Measurements from ENCODE around the gene ZNRF3. TPM values are rescaled to one million over a fixed set of nuclear protein-coding genes. Genes with fewer than 3 reads are reported as not detected.
"Not testable (repeated sequence)": the region's sequence is repeated elsewhere in the genome, so short reads cannot be mapped to it uniquely, and the experiment has no call there.

The ZNRF3 gene
- total and polyA plus RNA-seq, 8 donors, result 8.8 to 30.4 (median 27.2) TPM

DNA sequence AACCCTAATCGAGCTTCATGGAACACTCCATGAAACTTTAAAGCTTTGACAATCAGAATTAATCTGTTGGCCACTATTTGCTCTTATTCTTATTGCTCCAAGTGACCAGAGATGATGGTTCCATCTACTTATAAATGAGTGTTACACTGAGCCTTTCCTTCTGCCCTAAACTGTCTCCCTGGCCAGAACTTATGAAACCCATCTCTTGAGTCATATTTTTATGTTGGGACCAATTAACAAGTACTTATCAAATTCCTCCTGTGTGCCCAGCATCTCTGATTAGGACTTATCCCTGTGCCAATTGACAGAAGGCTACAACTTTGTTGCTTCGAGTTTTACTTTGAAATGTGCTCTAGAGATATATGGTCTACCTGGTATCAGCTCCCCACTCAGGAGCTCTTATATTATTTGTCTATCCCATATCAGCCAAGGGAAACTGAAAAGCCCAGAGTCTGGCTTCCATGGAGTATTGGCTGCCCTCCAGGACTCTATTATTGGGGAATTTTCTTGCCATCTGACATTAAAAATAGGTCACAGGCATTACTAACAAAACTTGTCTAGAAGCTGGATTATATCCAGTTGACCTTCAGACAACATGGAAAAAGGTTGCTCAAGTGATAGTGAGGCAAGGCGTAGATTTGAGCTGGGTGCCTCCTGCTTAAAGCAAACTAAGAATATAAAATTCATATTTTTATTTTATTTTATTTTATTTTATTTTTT is 198.3 kb downstream of the ZNRF3 start:
- DNase-seq (peak in 2 of 4 donors; percentile 81 to 86), ATAC-seq (peak; percentile 28)
- TF ChIP-seq, protein P1, sequence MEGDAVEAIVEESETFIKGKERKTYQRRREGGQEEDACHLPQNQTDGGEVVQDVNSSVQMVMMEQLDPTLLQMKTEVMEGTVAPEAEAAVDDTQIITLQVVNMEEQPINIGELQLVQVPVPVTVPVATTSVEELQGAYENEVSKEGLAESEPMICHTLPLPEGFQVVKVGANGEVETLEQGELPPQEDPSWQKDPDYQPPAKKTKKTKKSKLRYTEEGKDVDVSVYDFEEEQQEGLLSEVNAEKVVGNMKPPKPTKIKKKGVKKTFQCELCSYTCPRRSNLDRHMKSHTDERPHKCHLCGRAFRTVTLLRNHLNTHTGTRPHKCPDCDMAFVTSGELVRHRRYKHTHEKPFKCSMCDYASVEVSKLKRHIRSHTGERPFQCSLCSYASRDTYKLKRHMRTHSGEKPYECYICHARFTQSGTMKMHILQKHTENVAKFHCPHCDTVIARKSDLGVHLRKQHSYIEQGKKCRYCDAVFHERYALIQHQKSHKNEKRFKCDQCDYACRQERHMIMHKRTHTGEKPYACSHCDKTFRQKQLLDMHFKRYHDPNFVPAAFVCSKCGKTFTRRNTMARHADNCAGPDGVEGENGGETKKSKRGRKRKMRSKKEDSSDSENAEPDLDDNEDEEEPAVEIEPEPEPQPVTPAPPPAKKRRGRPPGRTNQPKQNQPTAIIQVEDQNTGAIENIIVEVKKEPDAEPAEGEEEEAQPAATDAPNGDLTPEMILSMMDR (IDR thresholded peaks at IDR 0.05), result no peak
- no peaks in the 10 kb centered on the region for H3K9me3 ChIP-seq
- H3K4me3 ChIP-seq, result no peak overlapping the region
- peak overlapping the region in 1 of 2 donors; percentile 48 for H3K27ac ChIP-seq
- intact Hi-C loops (cut with DNase I), result no loop called here
- H3K36me3 ChIP-seq, result no peaks in the 10 kb centered on the region
- H3K4me1 ChIP-seq, result peaks cover 3 to 45% of the 10 kb centered on the region in 2 donors
- H3K27me3 ChIP-seq, result no peaks in the 10 kb centered on the region

DNA sequence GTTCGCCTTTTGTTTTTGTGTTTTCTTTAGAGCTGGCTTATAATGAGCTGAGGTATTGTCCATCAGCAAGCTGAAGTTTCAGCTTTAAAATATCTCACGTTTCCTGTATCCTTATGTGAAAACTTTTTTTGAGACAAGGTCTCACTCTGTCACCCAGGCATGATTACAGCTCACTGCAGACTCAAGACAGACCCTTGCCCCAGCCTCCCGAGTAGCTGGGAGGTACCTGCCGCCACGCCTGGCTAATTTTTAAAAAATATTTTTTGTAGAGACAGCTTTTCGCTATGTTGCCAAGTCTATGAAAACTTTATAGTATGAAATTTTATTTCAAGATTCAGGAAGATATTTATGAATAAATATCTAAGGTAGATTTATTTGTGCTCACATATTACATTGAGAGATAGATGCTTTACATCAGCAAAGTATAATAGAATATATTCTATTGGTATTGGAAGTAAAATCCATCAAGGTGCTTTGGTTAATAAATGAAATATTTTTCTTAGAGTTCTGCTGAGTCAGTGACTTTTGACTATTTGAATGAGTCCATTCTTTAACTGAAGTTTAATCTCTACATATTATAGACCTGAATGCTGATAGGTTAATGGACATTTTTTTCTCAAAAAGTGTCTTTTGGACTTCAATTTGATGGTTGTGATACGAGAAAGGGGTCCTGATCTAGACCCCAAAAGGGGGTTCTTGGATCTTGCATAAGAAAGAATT is 199.6 kb downstream of the ZNRF3 start:
- intact Hi-C loops (cut with DNase I), result no loop called here
- peaks cover 3 to 45% of the 10 kb centered on the region in 2 donors for H3K4me1 ChIP-seq
- no peak for DNase-seq
- no peaks in the 10 kb centered on the region for H3K9me3 ChIP-seq
- H3K27ac ChIP-seq, result peak overlapping the region in 1 of 2 donors; percentile 86
- no peaks in the 10 kb centered on the region for H3K27me3 ChIP-seq
- H3K4me3 ChIP-seq, result no peak overlapping the region
- TF ChIP-seq, protein P1 (IDR thresholded peaks at IDR 0.05), result no peak
- ATAC-seq, result no peak
- no peaks in the 10 kb centered on the region for H3K36me3 ChIP-seq

DNA sequence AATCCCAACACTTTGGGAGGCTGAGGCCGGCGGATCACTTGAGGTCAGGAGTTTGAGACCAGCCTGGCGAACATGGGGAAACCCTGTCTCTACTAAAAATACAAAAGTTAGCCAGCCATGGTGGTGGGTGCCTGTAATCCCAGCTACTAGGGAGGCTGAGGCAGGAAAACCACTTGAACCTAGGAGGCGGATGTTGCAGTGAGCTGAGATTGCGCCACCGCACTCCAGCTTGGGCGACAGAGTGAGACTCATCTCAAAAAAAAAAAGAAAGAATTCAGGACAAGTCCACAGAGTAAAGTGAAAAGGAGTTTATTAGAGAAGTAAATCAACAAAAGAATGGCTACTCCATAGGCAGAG is 200.2 kb downstream of the ZNRF3 start:
- H3K36me3 ChIP-seq; intact Hi-C loops (cut with DNase I); H3K9me3 ChIP-seq; H3K27me3 ChIP-seq; H3K4me3 ChIP-seq: not testable (repeated sequence)
- peak in 1 of 4 donors; percentile 83 for DNase-seq
- Histone ChIP-seq H3K4me1 (peaks cover under 1 to 45% of the 10 kb centered on the region in 2 donors), H3K27ac (peak overlapping the region in 1 of 2 donors; percentile 86)
- peak; percentile 13 for ATAC-seq

DNA sequence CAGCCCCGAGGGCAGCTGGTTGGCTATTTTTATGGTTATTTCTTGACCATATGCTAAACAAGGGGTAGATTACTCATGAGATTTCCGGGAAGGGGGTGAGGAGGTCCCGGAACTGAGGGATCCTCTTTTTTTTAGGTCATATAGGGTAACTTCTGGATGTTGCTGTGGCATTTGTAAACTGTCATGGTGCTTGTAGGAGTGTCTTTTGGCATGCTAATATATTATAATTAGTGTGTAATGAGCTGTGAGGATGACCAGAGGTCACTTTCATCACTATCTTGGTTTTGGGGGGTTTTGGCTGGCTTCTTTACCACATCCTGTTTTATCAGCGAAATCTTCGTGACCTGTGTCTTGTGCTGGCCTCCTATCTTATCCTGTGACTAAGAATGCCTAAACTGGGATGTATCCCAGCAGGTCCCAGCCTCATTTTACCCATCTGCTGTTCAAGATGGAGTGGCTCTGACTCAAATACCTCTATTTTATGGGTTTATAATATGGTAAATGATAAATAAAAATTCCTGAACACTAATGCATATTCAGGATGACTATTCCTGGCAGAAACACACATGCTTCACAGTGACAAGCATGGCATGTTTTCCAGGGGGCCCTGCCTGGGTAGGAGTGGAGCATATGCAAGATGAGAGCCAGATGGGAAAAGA is 200.7 kb downstream of the ZNRF3 start:
- Histone ChIP-seq H3K27me3 (no peaks in the 10 kb centered on the region), H3K27ac (peak overlapping the region in 1 of 2 donors; percentile 86), H3K4me1 (peaks cover 0 to 45% of the 10 kb centered on the region in 2 donors), H3K9me3 (no peaks in the 10 kb centered on the region), H3K36me3 (no peaks in the 10 kb centered on the region), H3K4me3 (no peak overlapping the region)
- TF ChIP-seq, protein P1 (IDR thresholded peaks at IDR 0.05), result no peak
- ATAC-seq (peak; percentile 13), DNase-seq (no peak)
- intact Hi-C loops (cut with DNase I), result no loop called here

DNA sequence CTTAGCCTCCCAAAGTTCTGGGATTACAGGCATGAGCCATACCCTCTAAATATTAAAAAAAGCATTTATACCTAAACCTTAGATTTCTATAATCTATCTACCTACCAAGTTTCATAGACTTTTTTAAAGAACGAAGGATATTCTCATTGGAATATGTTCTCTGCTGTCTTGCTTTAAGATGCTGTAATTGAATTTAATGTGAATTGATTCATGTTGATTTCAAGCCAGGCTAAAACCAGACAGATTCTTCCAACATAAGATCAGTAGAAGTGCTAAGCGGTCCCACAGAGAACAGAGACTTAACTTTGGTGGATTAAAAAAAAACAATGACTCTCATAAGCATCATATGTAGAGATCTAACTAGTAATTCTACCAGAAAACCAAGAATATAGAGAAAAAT is 203.6 kb downstream of the ZNRF3 start:
- intact Hi-C loops (cut with DNase I), result no loop called here
- Histone ChIP-seq H3K4me1 (peaks cover 2 to 35% of the 10 kb centered on the region in 2 donors), H3K4me3 (no peak overlapping the region), H3K9me3 (no peaks in the 10 kb centered on the region), H3K27me3 (no peaks in the 10 kb centered on the region), H3K36me3 (no peaks in the 10 kb centered on the region), H3K27ac (no peak overlapping the region)
- DNase-seq, result no peak
- TF ChIP-seq, protein P1 (IDR thresholded peaks at IDR 0.05), result no peak
- ATAC-seq, result no peak
